Measurements from ENCODE around the gene HDAC1. TPM values are rescaled to one million over a fixed set of nuclear protein-coding genes. Genes with fewer than 3 reads are reported as not detected.
A peak's percentile ranks its signal among the peaks of the same experiment; 100 is the strongest.

Gene HDAC1
- total and polyA plus RNA-seq, 2 of the 13 experiments (the other 11 are each of a cell fraction or from before 2014, with no cell fraction given), result 93.5 to 189 TPM

DNA sequence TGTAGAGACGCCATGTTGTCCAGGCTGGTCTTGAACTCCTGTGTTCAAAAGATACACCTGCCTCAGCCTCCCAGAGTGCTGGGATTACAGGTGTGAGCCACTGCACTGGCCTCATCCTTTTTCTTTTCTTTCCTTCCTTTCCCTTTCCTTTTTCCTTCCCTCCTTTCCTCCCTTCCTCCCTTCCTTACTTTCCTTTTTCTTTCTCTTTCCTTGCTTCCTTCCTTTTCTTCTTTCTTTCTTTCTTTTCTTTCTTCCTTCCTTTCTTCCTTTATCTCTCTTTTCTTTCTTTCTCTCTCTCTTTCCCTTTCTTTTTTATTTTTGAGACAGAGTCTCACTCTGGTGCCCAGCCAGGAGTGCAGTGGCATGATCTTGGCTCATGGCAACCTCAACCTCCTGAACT is 64.6 kb downstream of the HDAC1 start (continued):
- TF ChIP-seq ZNF24 (IDR thresholded peaks at IDR 0.05), result no peak
- no peak for TF ChIP-seq HCFC1 (IDR thresholded peaks at IDR 0.05; ENCODE audit: low read depth, low read length)
- TF ChIP-seq ZNF264 (CRISPR knock-in tag; IDR thresholded peaks at IDR 0.05), result no peak

DNA sequence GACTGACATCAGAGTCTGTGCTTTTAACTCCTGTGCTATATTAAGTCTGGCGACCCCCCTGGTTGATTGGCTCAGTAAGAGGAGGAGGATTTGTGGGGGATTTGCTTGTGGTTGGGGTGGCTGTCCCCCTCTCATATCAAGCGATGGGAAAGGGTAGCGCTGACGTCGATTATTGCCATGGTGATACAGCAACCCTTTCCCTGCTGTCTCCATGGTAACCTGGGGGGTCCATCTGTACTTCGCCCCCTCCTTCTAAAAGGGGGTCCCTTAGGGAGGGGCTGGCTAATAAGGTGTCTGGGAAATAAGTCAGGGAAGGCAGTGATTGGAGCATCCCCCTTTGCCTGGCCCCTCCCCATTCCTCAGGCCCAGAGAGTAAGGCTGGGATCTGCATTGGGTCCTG is 65.7 kb downstream of the HDAC1 start:
- Histone ChIP-seq H3K4me1 (ENCODE audit: insufficient read depth, low read length) (peaks cover 42% of the 10 kb centered on the region), H3K27ac (ENCODE audit: extremely low read length, insufficient read depth, low read length) (no peak overlapping the region), H3K9ac (ENCODE audit: insufficient read depth, low read depth, low read length) (no peak overlapping the region), H2AFZ (ENCODE audit: low read length) (no peak overlapping the region), H3K4me2 (ENCODE audit: low read depth, low read length) (peak overlapping the region; percentile 48; the same call in 1 of the 2 replicates), H3K9me3 (ENCODE audit: low read length) (no peaks in the 10 kb centered on the region), H4K20me1 (ENCODE audit: insufficient read depth, low read length) (no peaks in the 10 kb centered on the region), H3K4me3 (replicated peaks in 1 of 3; ENCODE audit: insufficient read depth in 1 of 3, low read depth in 2 of 3, low read length in 3 of 3) (no peak overlapping the region), H3K27me3 (ENCODE audit: control insufficient read depth in 1 of 2, insufficient read depth in 2 of 2, low read length in 2 of 2) (no peaks in the 10 kb centered on the region), H3K36me3 (replicated peaks in 1 of 2; ENCODE audit: control insufficient read depth in 1 of 2, insufficient read depth in 2 of 2, low read length in 2 of 2) (0 out of 5 replicates have a peak, but pooled peaks cover 0 to 3% of the 10 kb centered on the region in 2 experiments), H3K79me2 (ENCODE audit: insufficient read depth, low read length) (no peaks in the 10 kb centered on the region)
- WGBS (ENCODE audit: low lambda C conversion rate), result 73% methylated on average over 4 of the region's 6 CpGs
- DNase-seq (ENCODE audit: low spot score) (no peak), ATAC-seq (peak; percentile 14), FAIRE-seq (no peak)
- intact Hi-C loops (cut with micrococcal nuclease; ENCODE audit: unreplicated experiment), result no loop called here
- TF ChIP-seq RFX1 (IDR thresholded peaks at IDR 0.05) (0 out of 2 replicates have a peak, but pooled peaks have one; percentile 5), RCOR2 (CRISPR knock-in tag; IDR thresholded peaks at IDR 0.05) (no peak)
- ChIA-PET CTCF (ENCODE audit: low intra/inter-chr PET ratio, low total read pairs) (no interaction called here), POLR2A (interaction anchor here (1.0 to 1.3 kb wide), 3 partner anchors 10 to 37 kb away, joined by 3 to 4 read pairs (median 3); partner anchors contain the start of genes BSDC1 and MARCKSL1)
- BruUV-seq (replicated peaks), result no TSS peak
- in situ Hi-C loops (cut with HindIII; ENCODE audit: extremely low pct_ligation_motif_present, low pct_unique_long_range_greater_than_20kb), result no loop called here

DNA sequence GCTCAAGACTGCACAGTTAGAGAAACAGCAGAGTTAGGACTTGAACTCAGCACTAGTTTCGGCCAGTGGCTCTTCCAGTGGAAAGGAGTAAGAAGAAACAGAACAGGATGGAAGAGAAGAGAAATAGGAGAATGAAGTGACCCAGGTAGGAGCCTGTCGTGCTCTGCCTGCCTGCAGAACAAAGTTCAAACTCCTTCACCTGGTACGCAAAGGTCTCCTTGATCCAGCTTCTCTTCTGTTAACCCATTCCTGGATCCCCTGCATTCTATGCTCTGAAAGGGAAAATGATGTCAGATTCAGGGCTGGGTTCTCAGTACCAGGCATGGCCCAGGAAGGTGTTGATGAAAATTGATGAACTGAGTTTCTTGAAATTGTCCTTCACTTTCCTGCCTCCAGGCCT is 66.6 kb downstream of the HDAC1 start:
- Histone ChIP-seq H3K27ac (ENCODE audit: extremely low read length, insufficient read depth, low read length) (peak overlapping the region; percentile 23), H3K4me1 (ENCODE audit: insufficient read depth, low read length) (peaks cover 34% of the 10 kb centered on the region), H3K9ac (ENCODE audit: insufficient read depth, low read depth, low read length) (no peak overlapping the region), H3K27me3 (ENCODE audit: control insufficient read depth in 1 of 2, insufficient read depth in 2 of 2, low read length in 2 of 2) (no peaks in the 10 kb centered on the region), H3K79me2 (ENCODE audit: insufficient read depth, low read length) (no peaks in the 10 kb centered on the region), H3K4me3 (replicated peaks in 1 of 3; ENCODE audit: insufficient read depth in 1 of 3, low read depth in 2 of 3, low read length in 3 of 3) (no peak overlapping the region), H4K20me1 (ENCODE audit: insufficient read depth, low read length) (no peaks in the 10 kb centered on the region), H3K36me3 (replicated peaks in 1 of 2; ENCODE audit: control insufficient read depth in 1 of 2, insufficient read depth in 2 of 2, low read length in 2 of 2) (peaks cover 0 to 10% of the 10 kb centered on the region in 2 experiments; a peak in 1 of 5 replicates), H3K4me2 (ENCODE audit: low read depth, low read length) (peak overlapping the region; percentile 48), H2AFZ (ENCODE audit: low read length) (no peak overlapping the region), H3K9me3 (ENCODE audit: low read length) (no peaks in the 10 kb centered on the region)
- ChIA-PET CTCF (ENCODE audit: low intra/inter-chr PET ratio, low total read pairs) (no interaction called here), POLR2A (interaction anchor here (0.8 to 1.7 kb wide), 5 partner anchors 9 to 36 kb away, joined by 3 to 4 read pairs (median 3); partner anchors contain the start of genes BSDC1 and MARCKSL1)
- ATAC-seq (peak; percentile 45), FAIRE-seq (peak; percentile 66), DNase-seq (ENCODE audit: low spot score) (no peak)
- in situ Hi-C loops (cut with HindIII; ENCODE audit: extremely low pct_ligation_motif_present, low pct_unique_long_range_greater_than_20kb) (no loop called here), intact Hi-C loops (cut with micrococcal nuclease; ENCODE audit: unreplicated experiment) (no loop called here)
- WGBS (ENCODE audit: low lambda C conversion rate), result 25% methylated on average over 3 of the region's 3 CpGs
- TSS peak; percentile 15 for BruUV-seq (replicated peaks)
- peak; percentile 80; the same call in 1 of the 2 replicates for TF ChIP-seq HNF4G (IDR thresholded peaks at IDR 0.05; ENCODE audit: borderline replicate concordance, low read depth, low read length)
- TF ChIP-seq HNF4G (CRISPR knock-in tag; IDR thresholded peaks at IDR 0.05; ENCODE audit: borderline replicate concordance, low read depth), result no peak
- TF ChIP-seq HNF4A (CRISPR knock-in tag; IDR thresholded peaks at IDR 0.05), result peak; percentile 74
- TF ChIP-seq ZNF652 (CRISPR knock-in tag; IDR thresholded peaks at IDR 0.05; ENCODE audit: borderline replicate concordance, low read depth), result peak; percentile 95
- 0 out of 4 replicates have a peak, but pooled peaks of 1 of the 2 experiments have one; percentile 10 for TF ChIP-seq POLR2A (IDR thresholded peaks at IDR 0.05; ENCODE audit: insufficient read depth in 1 of 2, low read depth in 2 of 2, low read length in 2 of 2)
- TF ChIP-seq ZNF274 (CRISPR knock-in tag; IDR thresholded peaks at IDR 0.05), result no peak
- no peak for TF ChIP-seq TOE1 (CRISPR knock-in tag; IDR thresholded peaks at IDR 0.05)
- peak; percentile 33; the same call in 1 of the 2 replicates for TF ChIP-seq ZBTB2 (CRISPR knock-in tag; IDR thresholded peaks at IDR 0.05; ENCODE audit: low read depth)
- peak; percentile 53 for TF ChIP-seq PAXIP1 (CRISPR knock-in tag; conservative IDR thresholded peaks at IDR 0.05)

Data from HepG2 (cell line).